IMR-90 (cell line): Measurements from ENCODE around the gene TUBB8B. TPM values are rescaled to one million over a fixed set of nuclear protein-coding genes. Genes with fewer than 3 reads are reported as not detected.

ENCODE experiments used
- microRNA-seq, 2 experiments: library from miRNA; stranded (forward) in 1 of 2; unstranded in 1 of 2; fragments of 10-50 nt in 1 of 2; fragments of <30 nt in 1 of 2; gene quantifications in 1 of 2; microRNA quantifications in 1 of 2; one replicate each; pipeline versions ENCODE3 to v1.1.0; 2013 to 2020; ENCODE audit not compliant: insufficient read depth in 1 of 2, insufficient read length in 1 of 2, unreplicated experiment in 1 of 2
- polyA plus RNA-seq, 3 experiments: library from polyadenylated mRNA; depleted of rRNA; stranded (reverse); fragments of >200 nt; gene quantifications; 2 replicates each; pipeline ENCODE4 v1.2.3, GENCODE V29; 2012; ENCODE audit warnings: low replicate concordance in 1 of 3
- small RNA-seq, 5 experiments: library from RNA; depleted of rRNA; stranded (forward); fragments of <200 nt; gene quantifications; one replicate each; pipeline ENCODE3, GENCODE V24; 2012
- total RNA-seq: library from RNA; depleted of rRNA; stranded (reverse); fragments of >200 nt; gene quantifications from 2 replicates; pipeline ENCODE4 v1.2.3, GENCODE V29; 2012; rRNA removed

The TUBB8B gene
- total and polyA plus RNA-seq, 2 of the 4 experiments (the other 2 are of a cell fraction), result not detected

Small RNA genes lying within 50 kb of the gene (microRNA-seq; reads per million reads assigned to microRNA genes)
- gene AP001005.2 (ENCODE audit: insufficient read depth, insufficient read length), result not detected

Small RNA genes lying within 50 kb of the gene (small RNA-seq; reads per million reads assigned to genes)
- 0 reads per million in 5 experiments for gene AP001005.2

Other genes with a start within 250 kb of the TUBB8B start
- gene USP14, start 108.9 kb upstream of the TUBB8B start, total RNA-seq, result 11.5 and 25.8 TPM in 2 replicates
- 26.7 and 32.4 TPM in 2 replicates for gene USP14, start 108.9 kb upstream of the TUBB8B start, polyA plus RNA-seq (2012; rRNA removed)
- 13.3 and 27.2 TPM in 2 replicates for gene THOC1, start 218.4 kb upstream of the TUBB8B start, total RNA-seq
- gene THOC1, start 218.4 kb upstream of the TUBB8B start, polyA plus RNA-seq (2012; rRNA removed), result 14.1 and 15.8 TPM in 2 replicates